H1 (cell line): ENCODE data around the gene ADORA1. TPM values are rescaled to one million over a fixed set of nuclear protein-coding genes. Genes with fewer than 3 reads are reported as not detected.

Experiments
- CTCF ChIA-PET: fragments of 300-600 bp; sonication (Branson Sonifier 250); formaldehyde crosslinking; loops from one replicate; lab custom pipeline; 2021; ENCODE audit not compliant: partially characterized antibody; lab: Charles Lee
- POLR2A ChIA-PET: fragments of 300-600 bp; sonication (Branson Sonifier 250); formaldehyde crosslinking; loops from one replicate; lab custom pipeline; 2021; ENCODE audit warnings: inconsistent platforms; ENCODE audit not compliant: partially characterized antibody; lab: Charles Lee
- DNase-seq, 2 experiments: peaks; one replicate each; pipeline versions ENCODE4 v3.0.0 to v3.0.0-alpha.2; 2010 to 2022; ENCODE audit warnings: low spot score in 2 of 2, low read depth in 1 of 2, mixed read lengths in 1 of 2
- FAIRE-seq: peaks from 2 replicates; lab custom pipeline; 2011; peaks lifted over from hg19 to GRCh38; lab: Jason Lieb, UNC
- H2AFZ ChIP-seq: 2 replicates; pipeline ENCODE4 v1.8.1; 2012; ENCODE audit warnings: low read length, inconsistent platforms
- H2AK5ac ChIP-seq: 2 replicates; pipeline ENCODE4 v1.6.1; 2013; ENCODE audit warnings: low read depth, low read length
- H2BK120ac ChIP-seq: replicated peaks from 2 replicates; pipeline ENCODE3; 2013; ENCODE audit warnings: low read depth, low read length, inconsistent platforms
- H2BK12ac ChIP-seq: 2 replicates; pipeline ENCODE4 v1.6.1; 2013; ENCODE audit warnings: low read depth, low read length
- H2BK15ac ChIP-seq: 2 replicates; pipeline ENCODE4 v1.6.1; 2013; ENCODE audit warnings: low read length
- H2BK20ac ChIP-seq: 2 replicates; pipeline ENCODE4 v1.6.1; 2013; ENCODE audit warnings: low read length
- H2BK5ac ChIP-seq: 2 replicates; pipeline ENCODE4 v1.6.1; 2013; ENCODE audit warnings: low read depth, low read length
- H3K14ac ChIP-seq: 2 replicates; pipeline ENCODE4 v1.6.1; 2013; ENCODE audit warnings: inconsistent platforms; ENCODE audit not compliant: insufficient read length
- H3K18ac ChIP-seq: 2 replicates; pipeline ENCODE4 v1.6.1; 2013; ENCODE audit warnings: low read length; ENCODE audit errors: extremely low read depth
- H3K23ac ChIP-seq: 2 replicates; pipeline ENCODE4 v1.6.1; 2013; ENCODE audit warnings: inconsistent platforms; ENCODE audit not compliant: insufficient read length
- H3K23me2 ChIP-seq: 2 replicates; pipeline ENCODE4 v1.6.1; 2013; ENCODE audit warnings: low read depth, low read length
- H3K27ac ChIP-seq: 2 replicates; pipeline ENCODE4 v1.6.1; 2011; ENCODE audit warnings: low read depth, low read length, inconsistent platforms
- H3K27me3 ChIP-seq, 4 experiments: replicated peaks in 1 of 4; 1 replicate in 1 of 4; 2 replicates in 3 of 4; pipeline versions ENCODE4 v1.6.1 to v1.8.1; 2011 to 2013; ENCODE audit warnings: low read length in 3 of 4, mild to moderate bottlenecking in 3 of 4, inconsistent platforms in 2 of 4, mixed read lengths in 2 of 4, moderate library complexity in 1 of 4; ENCODE audit not compliant: control insufficient read depth in 3 of 4, insufficient read depth in 3 of 4; ENCODE audit errors: extremely low read depth in 1 of 4
- H3K36me3 ChIP-seq, 4 experiments: 2 replicates each; pipeline versions ENCODE4 v1.6.1 to v1.8.1; 2011 to 2013; ENCODE audit warnings: mild to moderate bottlenecking in 4 of 4, low read length in 3 of 4, moderate library complexity in 2 of 4, control low read depth in 1 of 4, inconsistent platforms in 1 of 4; ENCODE audit not compliant: insufficient read depth in 4 of 4, control insufficient read depth in 2 of 4
- H3K4ac ChIP-seq: replicated peaks from 2 replicates; pipeline ENCODE3; 2013; ENCODE audit warnings: low read length, low read depth, mixed read lengths, inconsistent platforms; ENCODE audit not compliant: insufficient read length
- H3K4me1 ChIP-seq, 4 experiments: replicated peaks in 1 of 4; 1 replicate in 1 of 4; 2 replicates in 3 of 4; pipeline versions ENCODE4 v1.6.1 to v1.8.1; 2011 to 2013; ENCODE audit warnings: low read length in 3 of 4, inconsistent platforms in 2 of 4, mixed read lengths in 1 of 4; ENCODE audit not compliant: insufficient read depth in 4 of 4, control insufficient read depth in 3 of 4
- H3K4me2 ChIP-seq, 2 experiments: 2 replicates each; pipeline versions ENCODE4 v1.6.1 to v1.8.1; 2011 to 2013; ENCODE audit warnings: low read depth in 2 of 2, low read length in 2 of 2, control low read depth in 1 of 2, inconsistent platforms in 1 of 2, mild to moderate bottlenecking in 1 of 2; ENCODE audit not compliant: insufficient read depth in 1 of 2
- H3K4me3 ChIP-seq, 4 experiments: fragments of 200-600, 300-600 bp in 1 of 4; sonication (generic), shearing (Covaris generic), sonication (Bioruptor Twin) in 1 of 4; 2 replicates each; pipeline versions ENCODE4 v1.5.1 to v1.8.1; 2011 to 2016; ENCODE audit warnings: low read length in 4 of 4, low read depth in 3 of 4, control low read depth in 2 of 4, inconsistent platforms in 2 of 4, mild to moderate bottlenecking in 2 of 4, mixed read lengths in 1 of 4, moderate library complexity in 1 of 4; ENCODE audit not compliant: insufficient read depth in 2 of 4; ENCODE audit errors: extremely low read depth in 1 of 4
- H3K56ac ChIP-seq: replicated peaks from 2 replicates; pipeline ENCODE3; 2013; ENCODE audit warnings: low read depth, mild to moderate bottlenecking, mixed read lengths, low read length, inconsistent platforms; ENCODE audit not compliant: insufficient read length
- H3K79me1 ChIP-seq: 2 replicates; pipeline ENCODE4 v1.6.1; 2013; ENCODE audit warnings: low read depth, low read length, control low read depth
- H3K79me2 ChIP-seq, 2 experiments: 2 replicates each; pipeline versions ENCODE4 v1.6.1 to v1.8.1; 2012 to 2013; ENCODE audit warnings: low read length in 2 of 2, mild to moderate bottlenecking in 2 of 2, inconsistent platforms in 1 of 2; ENCODE audit not compliant: insufficient read depth in 2 of 2, control insufficient read depth in 1 of 2
- H3K9ac ChIP-seq, 4 experiments: replicated peaks in 1 of 4; 1 replicate in 1 of 4; 2 replicates in 3 of 4; pipeline versions ENCODE4 v1.6.1 to v1.8.1; 2011 to 2013; ENCODE audit warnings: low read depth in 3 of 4, low read length in 3 of 4, control low read depth in 2 of 4, mild to moderate bottlenecking in 2 of 4, moderate library complexity in 2 of 4, inconsistent platforms in 1 of 4; ENCODE audit errors: extremely low read depth in 1 of 4
- H3K9me3 ChIP-seq, 2 experiments: 2 replicates each; pipeline versions ENCODE4 v1.6.1 to v1.8.1; 2012 to 2013; ENCODE audit warnings: mild to moderate bottlenecking in 2 of 2, moderate library complexity in 2 of 2, control low read depth in 1 of 2, inconsistent platforms in 1 of 2, low read depth in 1 of 2, low read length in 1 of 2, mixed read lengths in 1 of 2; ENCODE audit not compliant: insufficient read depth in 2 of 2
- H4K20me1 ChIP-seq, 2 experiments: replicated peaks in 1 of 2; 2 replicates each; pipeline versions ENCODE3 to v1.8.1; 2011 to 2013; ENCODE audit warnings: inconsistent platforms in 2 of 2, low read length in 2 of 2, mild to moderate bottlenecking in 1 of 2; ENCODE audit not compliant: insufficient read depth in 2 of 2, control insufficient read depth in 1 of 2
- H4K5ac ChIP-seq: 2 replicates; pipeline ENCODE4 v1.6.1; 2013; ENCODE audit warnings: low read length, low read depth, mixed read lengths, inconsistent platforms; ENCODE audit not compliant: insufficient read length
- H4K8ac ChIP-seq: 2 replicates; pipeline ENCODE4 v1.8.0; 2013; ENCODE audit warnings: mild to moderate bottlenecking, moderate library complexity, low read length, inconsistent platforms; ENCODE audit not compliant: insufficient read depth; ENCODE audit errors: extremely low read depth
- H4K91ac ChIP-seq: replicated peaks from 2 replicates; pipeline ENCODE3; 2013; ENCODE audit warnings: low read length, mixed read lengths, inconsistent platforms; ENCODE audit not compliant: insufficient read length
- ATF3 ChIP-seq: IDR thresholded peaks from 2 replicates; pipeline ENCODE4 v1.6.1; 2011; ENCODE audit warnings: low read depth, mild to moderate bottlenecking, low read length; ENCODE audit not compliant: insufficient read depth
- CTBP2 ChIP-seq: IDR thresholded peaks from 2 replicates; pipeline ENCODE4 v1.7.0; 2011; ENCODE audit warnings: borderline replicate concordance, mild to moderate bottlenecking, moderate library complexity, mixed read lengths, low read length; ENCODE audit not compliant: insufficient read depth, insufficient read length
- FOSL1 ChIP-seq: IDR thresholded peaks from 2 replicates; pipeline ENCODE4 v1.6.1; 2011; ENCODE audit warnings: mild to moderate bottlenecking, low read depth, low read length, moderate library complexity; ENCODE audit not compliant: insufficient read depth
- SIN3A ChIP-seq, 2 experiments: IDR thresholded peaks in 1 of 2; conservative IDR thresholded peaks in 1 of 2; 2 replicates each; pipeline ENCODE4 v1.6.1; 2011 to 2012; ENCODE audit warnings: low read length in 2 of 2, improper control_type of control experiment in 1 of 2, low read depth in 1 of 2, mild to moderate bottlenecking in 1 of 2
- WGBS, 2 experiments: shearing (Covaris generic) in 1 of 2; methylation state at CpG; one replicate each; pipeline versions ENCODE4 v1.1.6 to v1.1.7; 2013 to 2015; ENCODE audit warnings: low lambda C conversion rate in 2 of 2, mixed read lengths in 2 of 2, inconsistent platforms in 1 of 2, low coverage in 1 of 2, missing lambda C conversion rate in 1 of 2; ENCODE audit not compliant: insufficient replicate concordance in 2 of 2, insufficient coverage in 1 of 2, insufficient read length in 1 of 2; ENCODE audit errors: extremely low coverage in 1 of 2, missing lambda C conversion rate in 1 of 2; 5-methylcytosine and 5-hydroxymethylcytosine counted together
- polyA plus RNA-seq, 7 experiments: library from polyadenylated mRNA; depleted of rRNA in 3 of 7; stranded (reverse) in 5 of 7; unstranded in 2 of 7; fragments of >200 nt in 5 of 7; fragments of 200-250 nt in 2 of 7; gene quantifications; 1 replicate in 5 of 7; 2 replicates in 1 of 7; 4 replicates in 1 of 7; pipeline versions ENCODE4 v1.2.1 to v1.2.3, GENCODE V29; 2011 to 2013; ENCODE audit warnings: missing spikeins in 2 of 7, mixed read lengths in 2 of 7
- total RNA-seq: library from RNA; stranded (reverse); fragmentation: NEBNext Ultra II Directional; extraction: Animal tissue kit (Norgen Biotek cat#: 25700); gene quantifications from 2 replicates; pipeline ENCODE4 v1.2.1, GENCODE V29; 2021

ADORA1 gene
- total and polyA plus RNA-seq, 2 of the 8 experiments (the other 6 are each of a cell fraction or from before 2014, with no cell fraction given), result 3.3 to 6.7 TPM

GRCh38 chr1:203150511-203151297, 23.2 kb downstream of the ADORA1 start:
- FAIRE-seq (no peak), DNase-seq (no peak)
- no peak overlapping the region for H3K27ac ChIP-seq
- ChIA-PET POLR2A (interaction anchor here (1.0 kb wide), 1 partner anchor 11 kb away, joined by 3 read pairs; no protein-coding TSS in a partner anchor), CTCF (interaction anchor here (0.7 to 49.1 kb wide), 10 partner anchors 9 to 102 kb away, joined by 3 to 1071 read pairs (median 10); partner anchors contain the start of genes ADORA1, MYBPH, MYOG and PPFIA4)
- H2BK20ac ChIP-seq, result peak overlapping the region; percentile 63; the same call in 1 of the 2 replicates
- H3K9ac ChIP-seq, result no peak overlapping the region
- no peak overlapping the region for H2BK5ac ChIP-seq
- H3K18ac ChIP-seq, result 0 out of 2 replicates have a peak overlapping the region, but pooled peaks have one; percentile 36
- H3K4me2 ChIP-seq, result no peak overlapping the region
- no peaks in the 10 kb centered on the region for H3K9me3 ChIP-seq
- H3K36me3 ChIP-seq, result no peaks in the 10 kb centered on the region
- H3K14ac ChIP-seq, result no peak overlapping the region
- no peak overlapping the region for H4K91ac ChIP-seq
- H4K20me1 ChIP-seq, result no peaks in the 10 kb centered on the region
- H3K23me2 ChIP-seq, result no peaks in the 10 kb centered on the region
- no peak overlapping the region for H2AFZ ChIP-seq
- H3K4ac ChIP-seq, result peak overlapping the region; percentile 16
- H4K8ac ChIP-seq, result no peak overlapping the region
- H2AK5ac ChIP-seq, result no peak overlapping the region
- H2BK12ac ChIP-seq, result no peak overlapping the region
- H3K56ac ChIP-seq, result no peak overlapping the region
- no peak overlapping the region for H3K4me3 ChIP-seq
- peaks cover 13 to 51% (median 27%) of the 10 kb centered on the region in 4 experiments for H3K4me1 ChIP-seq
- H2BK120ac ChIP-seq, result no peak overlapping the region
- no peak overlapping the region for H3K23ac ChIP-seq
- H3K27me3 ChIP-seq, result no peaks in the 10 kb centered on the region
- no peak overlapping the region for H4K5ac ChIP-seq
- no peaks in the 10 kb centered on the region for H3K79me1 ChIP-seq
- H3K79me2 ChIP-seq, result no peaks in the 10 kb centered on the region
- 85% methylated on average over 9 of the region's 9 CpGs; no CpG with 5 or more reads in 1 of the 2 experiments for WGBS, 2 experiments
- no peak overlapping the region; the same call in 1 of the 2 replicates for H2BK15ac ChIP-seq
- TF ChIP-seq FOSL1, result no peak
- no peak for TF ChIP-seq CTBP2
- TF ChIP-seq ATF3, result no peak
- TF ChIP-seq SIN3A (conservative IDR thresholded peaks at IDR 0.05 in 1 of 2, IDR thresholded peaks at IDR 0.05 in 1 of 2; ENCODE audit: low read depth in 1 of 2, low read length in 2 of 2), result no peak
